NCI-H2227 (cell line): Measurements from ENCODE around the gene ATP1A2.
A peak's percentile ranks its signal among the peaks of the same experiment; 100 is the strongest.
"Not testable (repeated sequence)": the region's sequence is repeated elsewhere in the genome, so short reads cannot be mapped to it uniquely, and the experiment has no call there.

Experiments
- DNase-seq: peaks from one replicate; lab custom pipeline; 2025; ENCODE audit not compliant: unreplicated experiment; lab: John Stamatoyannopoulos, UW

Gene ATP1A2

GRCh38 chr1:160099716-160100375 lies 15.7 kb upstream of the ATP1A2 start:
- no peak for DNase-seq

GRCh38 chr1:160101037-160101716 lies 14.4 kb upstream of the ATP1A2 start:
- peak; percentile 90 for DNase-seq

GRCh38 chr1:160101717-160102522 lies 13.6 kb upstream of the ATP1A2 start:
- no peak for DNase-seq

- DNase-seq: no peak
Observed at GRCh38 chr1:160103658-160104408, 11.7 kb upstream of the ATP1A2 start.

GRCh38 chr1:160104486-160104885 lies 11.1 kb upstream of the ATP1A2 start:
- peak; percentile 15 for DNase-seq

- DNase-seq: no peak
Observed at GRCh38 chr1:160105155-160105554, 10.4 kb upstream of the ATP1A2 start.

- no peak for DNase-seq
Observed at GRCh38 chr1:160107512-160107911, 8.0 kb upstream of the ATP1A2 start.

- peak; percentile 34 for DNase-seq
Observed at GRCh38 chr1:160108888-160109662, 6.5 kb upstream of the ATP1A2 start.

- DNase-seq: no peak
Observed at GRCh38 chr1:160109686-160110085, 5.9 kb upstream of the ATP1A2 start.

GRCh38 chr1:160111462-160111861 lies 4.1 kb upstream of the ATP1A2 start:
- not testable (repeated sequence) for DNase-seq

- no peak for DNase-seq
Observed at GRCh38 chr1:160112357-160112756, 3.2 kb upstream of the ATP1A2 start.

GRCh38 chr1:160113407-160113806 lies 2.2 kb upstream of the ATP1A2 start:
- no peak for DNase-seq

GRCh38 chr1:160114085-160114484 lies 1.5 kb upstream of the ATP1A2 start:
- no peak for DNase-seq

- DNase-seq: peak; percentile 15
Observed at GRCh38 chr1:160116283-160117147, 956 bp downstream of the ATP1A2 start.

- DNase-seq: no peak
Observed at GRCh38 chr1:160117300-160117699, 1.7 kb downstream of the ATP1A2 start.

GRCh38 chr1:160117709-160118183 lies 2.2 kb downstream of the ATP1A2 start:
- peak; percentile 13 for DNase-seq

GRCh38 chr1:160118928-160119327 lies 3.4 kb downstream of the ATP1A2 start:
- no peak for DNase-seq

GRCh38 chr1:160120797-160121196 lies 5.2 kb downstream of the ATP1A2 start:
- no peak for DNase-seq

- no peak for DNase-seq
Observed at GRCh38 chr1:160121388-160121787, 5.8 kb downstream of the ATP1A2 start.
